H1 (cell line): ENCODE results near the gene LRRC15. TPM values are rescaled to one million over a fixed set of nuclear protein-coding genes. Genes with fewer than 3 reads are reported as not detected.

Source experiments
- CTCF ChIA-PET: fragments of 300-600 bp; sonication (Branson Sonifier 250); formaldehyde crosslinking; loops from one replicate; lab custom pipeline; 2021; ENCODE audit not compliant: partially characterized antibody; lab: Charles Lee
- POLR2A ChIA-PET: fragments of 300-600 bp; sonication (Branson Sonifier 250); formaldehyde crosslinking; loops from one replicate; lab custom pipeline; 2021; ENCODE audit warnings: inconsistent platforms; ENCODE audit not compliant: partially characterized antibody; lab: Charles Lee
- DNase-seq, 2 experiments: peaks; one replicate each; pipeline versions ENCODE4 v3.0.0 to v3.0.0-alpha.2; 2010 to 2022; ENCODE audit warnings: low spot score in 2 of 2, low read depth in 1 of 2, mixed read lengths in 1 of 2
- FAIRE-seq: peaks from 2 replicates; lab custom pipeline; 2011; peaks lifted over from hg19 to GRCh38; lab: Jason Lieb, UNC
- H2AFZ ChIP-seq: 2 replicates; pipeline ENCODE4 v1.8.1; 2012; ENCODE audit warnings: low read length, inconsistent platforms
- H2AK5ac ChIP-seq: 2 replicates; pipeline ENCODE4 v1.6.1; 2013; ENCODE audit warnings: low read depth, low read length
- H2BK120ac ChIP-seq: replicated peaks from 2 replicates; pipeline ENCODE3; 2013; ENCODE audit warnings: low read depth, low read length, inconsistent platforms
- H2BK12ac ChIP-seq: 2 replicates; pipeline ENCODE4 v1.6.1; 2013; ENCODE audit warnings: low read depth, low read length
- H2BK15ac ChIP-seq: 2 replicates; pipeline ENCODE4 v1.6.1; 2013; ENCODE audit warnings: low read length
- H2BK20ac ChIP-seq: 2 replicates; pipeline ENCODE4 v1.6.1; 2013; ENCODE audit warnings: low read length
- H2BK5ac ChIP-seq: 2 replicates; pipeline ENCODE4 v1.6.1; 2013; ENCODE audit warnings: low read depth, low read length
- H3K14ac ChIP-seq: 2 replicates; pipeline ENCODE4 v1.6.1; 2013; ENCODE audit warnings: inconsistent platforms; ENCODE audit not compliant: insufficient read length
- H3K18ac ChIP-seq: 2 replicates; pipeline ENCODE4 v1.6.1; 2013; ENCODE audit warnings: low read length; ENCODE audit errors: extremely low read depth
- H3K23ac ChIP-seq: 2 replicates; pipeline ENCODE4 v1.6.1; 2013; ENCODE audit warnings: inconsistent platforms; ENCODE audit not compliant: insufficient read length
- H3K23me2 ChIP-seq: 2 replicates; pipeline ENCODE4 v1.6.1; 2013; ENCODE audit warnings: low read depth, low read length
- H3K27ac ChIP-seq: 2 replicates; pipeline ENCODE4 v1.6.1; 2011; ENCODE audit warnings: low read depth, low read length, inconsistent platforms
- H3K27me3 ChIP-seq, 4 experiments: replicated peaks in 1 of 4; 1 replicate in 1 of 4; 2 replicates in 3 of 4; pipeline versions ENCODE4 v1.6.1 to v1.8.1; 2011 to 2013; ENCODE audit warnings: low read length in 3 of 4, mild to moderate bottlenecking in 3 of 4, inconsistent platforms in 2 of 4, mixed read lengths in 2 of 4, moderate library complexity in 1 of 4; ENCODE audit not compliant: control insufficient read depth in 3 of 4, insufficient read depth in 3 of 4; ENCODE audit errors: extremely low read depth in 1 of 4
- H3K36me3 ChIP-seq, 4 experiments: 2 replicates each; pipeline versions ENCODE4 v1.6.1 to v1.8.1; 2011 to 2013; ENCODE audit warnings: mild to moderate bottlenecking in 4 of 4, low read length in 3 of 4, moderate library complexity in 2 of 4, control low read depth in 1 of 4, inconsistent platforms in 1 of 4; ENCODE audit not compliant: insufficient read depth in 4 of 4, control insufficient read depth in 2 of 4
- H3K4ac ChIP-seq: replicated peaks from 2 replicates; pipeline ENCODE3; 2013; ENCODE audit warnings: low read length, low read depth, mixed read lengths, inconsistent platforms; ENCODE audit not compliant: insufficient read length
- H3K4me1 ChIP-seq, 4 experiments: replicated peaks in 1 of 4; 1 replicate in 1 of 4; 2 replicates in 3 of 4; pipeline versions ENCODE4 v1.6.1 to v1.8.1; 2011 to 2013; ENCODE audit warnings: low read length in 3 of 4, inconsistent platforms in 2 of 4, mixed read lengths in 1 of 4; ENCODE audit not compliant: insufficient read depth in 4 of 4, control insufficient read depth in 3 of 4
- H3K4me2 ChIP-seq, 2 experiments: 2 replicates each; pipeline versions ENCODE4 v1.6.1 to v1.8.1; 2011 to 2013; ENCODE audit warnings: low read depth in 2 of 2, low read length in 2 of 2, control low read depth in 1 of 2, inconsistent platforms in 1 of 2, mild to moderate bottlenecking in 1 of 2; ENCODE audit not compliant: insufficient read depth in 1 of 2
- H3K4me3 ChIP-seq, 4 experiments: fragments of 200-600, 300-600 bp in 1 of 4; sonication (generic), shearing (Covaris generic), sonication (Bioruptor Twin) in 1 of 4; 2 replicates each; pipeline versions ENCODE4 v1.5.1 to v1.8.1; 2011 to 2016; ENCODE audit warnings: low read length in 4 of 4, low read depth in 3 of 4, control low read depth in 2 of 4, inconsistent platforms in 2 of 4, mild to moderate bottlenecking in 2 of 4, mixed read lengths in 1 of 4, moderate library complexity in 1 of 4; ENCODE audit not compliant: insufficient read depth in 2 of 4; ENCODE audit errors: extremely low read depth in 1 of 4
- H3K56ac ChIP-seq: replicated peaks from 2 replicates; pipeline ENCODE3; 2013; ENCODE audit warnings: low read depth, mild to moderate bottlenecking, mixed read lengths, low read length, inconsistent platforms; ENCODE audit not compliant: insufficient read length
- H3K79me1 ChIP-seq: 2 replicates; pipeline ENCODE4 v1.6.1; 2013; ENCODE audit warnings: low read depth, low read length, control low read depth
- H3K79me2 ChIP-seq, 2 experiments: 2 replicates each; pipeline versions ENCODE4 v1.6.1 to v1.8.1; 2012 to 2013; ENCODE audit warnings: low read length in 2 of 2, mild to moderate bottlenecking in 2 of 2, inconsistent platforms in 1 of 2; ENCODE audit not compliant: insufficient read depth in 2 of 2, control insufficient read depth in 1 of 2
- H3K9ac ChIP-seq, 4 experiments: replicated peaks in 1 of 4; 1 replicate in 1 of 4; 2 replicates in 3 of 4; pipeline versions ENCODE4 v1.6.1 to v1.8.1; 2011 to 2013; ENCODE audit warnings: low read depth in 3 of 4, low read length in 3 of 4, control low read depth in 2 of 4, mild to moderate bottlenecking in 2 of 4, moderate library complexity in 2 of 4, inconsistent platforms in 1 of 4; ENCODE audit errors: extremely low read depth in 1 of 4
- H3K9me3 ChIP-seq, 2 experiments: 2 replicates each; pipeline versions ENCODE4 v1.6.1 to v1.8.1; 2012 to 2013; ENCODE audit warnings: mild to moderate bottlenecking in 2 of 2, moderate library complexity in 2 of 2, control low read depth in 1 of 2, inconsistent platforms in 1 of 2, low read depth in 1 of 2, low read length in 1 of 2, mixed read lengths in 1 of 2; ENCODE audit not compliant: insufficient read depth in 2 of 2
- H4K20me1 ChIP-seq, 2 experiments: replicated peaks in 1 of 2; 2 replicates each; pipeline versions ENCODE3 to v1.8.1; 2011 to 2013; ENCODE audit warnings: inconsistent platforms in 2 of 2, low read length in 2 of 2, mild to moderate bottlenecking in 1 of 2; ENCODE audit not compliant: insufficient read depth in 2 of 2, control insufficient read depth in 1 of 2
- H4K5ac ChIP-seq: 2 replicates; pipeline ENCODE4 v1.6.1; 2013; ENCODE audit warnings: low read length, low read depth, mixed read lengths, inconsistent platforms; ENCODE audit not compliant: insufficient read length
- H4K8ac ChIP-seq: 2 replicates; pipeline ENCODE4 v1.8.0; 2013; ENCODE audit warnings: mild to moderate bottlenecking, moderate library complexity, low read length, inconsistent platforms; ENCODE audit not compliant: insufficient read depth; ENCODE audit errors: extremely low read depth
- H4K91ac ChIP-seq: replicated peaks from 2 replicates; pipeline ENCODE3; 2013; ENCODE audit warnings: low read length, mixed read lengths, inconsistent platforms; ENCODE audit not compliant: insufficient read length
- BRCA1 ChIP-seq: IDR thresholded peaks from 2 replicates; pipeline ENCODE4 v1.6.1; 2012; ENCODE audit warnings: low read depth, low read length, improper control_type of control experiment
- CEBPB ChIP-seq: IDR thresholded peaks from 2 replicates; pipeline ENCODE4 v1.6.1; 2012; ENCODE audit warnings: low read depth, low read length
- CREB1 ChIP-seq: IDR thresholded peaks from 2 replicates; pipeline ENCODE4 v1.6.1; 2012; ENCODE audit warnings: inconsistent platforms
- EGR1 ChIP-seq: IDR thresholded peaks from 2 replicates; pipeline ENCODE4 v1.6.1; 2011; ENCODE audit warnings: low read depth, low read length, borderline replicate concordance
- FOSL1 ChIP-seq: IDR thresholded peaks from 2 replicates; pipeline ENCODE4 v1.6.1; 2011; ENCODE audit warnings: mild to moderate bottlenecking, low read depth, low read length, moderate library complexity; ENCODE audit not compliant: insufficient read depth
- RXRA ChIP-seq: IDR thresholded peaks from 2 replicates; pipeline ENCODE4 v1.6.1; 2011; ENCODE audit warnings: low read depth, mild to moderate bottlenecking, low read length, moderate library complexity; ENCODE audit not compliant: insufficient read depth
- WGBS, 2 experiments: shearing (Covaris generic) in 1 of 2; methylation state at CpG; one replicate each; pipeline versions ENCODE4 v1.1.6 to v1.1.7; 2013 to 2015; ENCODE audit warnings: low lambda C conversion rate in 2 of 2, mixed read lengths in 2 of 2, inconsistent platforms in 1 of 2, low coverage in 1 of 2, missing lambda C conversion rate in 1 of 2; ENCODE audit not compliant: insufficient replicate concordance in 2 of 2, insufficient coverage in 1 of 2, insufficient read length in 1 of 2; ENCODE audit errors: extremely low coverage in 1 of 2, missing lambda C conversion rate in 1 of 2; 5-methylcytosine and 5-hydroxymethylcytosine counted together
- polyA plus RNA-seq, 7 experiments: library from polyadenylated mRNA; depleted of rRNA in 3 of 7; stranded (reverse) in 5 of 7; unstranded in 2 of 7; fragments of >200 nt in 5 of 7; fragments of 200-250 nt in 2 of 7; gene quantifications; 1 replicate in 5 of 7; 2 replicates in 1 of 7; 4 replicates in 1 of 7; pipeline versions ENCODE4 v1.2.1 to v1.2.3, GENCODE V29; 2011 to 2013; ENCODE audit warnings: missing spikeins in 2 of 7, mixed read lengths in 2 of 7
- total RNA-seq: library from RNA; stranded (reverse); fragmentation: NEBNext Ultra II Directional; extraction: Animal tissue kit (Norgen Biotek cat#: 25700); gene quantifications from 2 replicates; pipeline ENCODE4 v1.2.1, GENCODE V29; 2021
- TF ChIP-seq, protein P1 (sequence below), 3 experiments: IDR thresholded peaks; 1 replicate in 2 of 3; 2 replicates in 1 of 3; pipeline versions ENCODE4 v1.5.1 to v1.6.1; 2011; ENCODE audit warnings: low read length in 3 of 3, mild to moderate bottlenecking in 3 of 3, inconsistent platforms in 2 of 3, low read depth in 1 of 3, moderate library complexity in 1 of 3; ENCODE audit not compliant: insufficient read depth in 1 of 3; ENCODE audit errors: control extremely low read depth in 1 of 3
- TF ChIP-seq, protein P2 (sequence below): IDR thresholded peaks from 2 replicates; pipeline ENCODE4 v1.6.1; 2012; ENCODE audit warnings: low read length, inconsistent platforms

The LRRC15 gene
- total and polyA plus RNA-seq, 2 of the 8 experiments (the other 6 are each of a cell fraction or from before 2014, with no cell fraction given), result 0.15 to 0.37 TPM

- peaks cover 9% of the 10 kb centered on the region for H3K23me2 ChIP-seq
- peaks cover 0 to 14% (median 8%) of the 10 kb centered on the region in 4 experiments; a peak in 5 of 7 replicates for H3K27me3 ChIP-seq
- peaks cover 31 to 36% of the 10 kb centered on the region in 2 experiments for H3K9me3 ChIP-seq
- no peak overlapping the region for H2BK15ac ChIP-seq
- no peak overlapping the region for H2BK5ac ChIP-seq
- DNase-seq, result no peak
- no peaks in the 10 kb centered on the region; a peak in 1 of 8 replicates for H3K36me3 ChIP-seq
- peaks cover under 1 to 9% (median 3%) of the 10 kb centered on the region in 4 experiments for H3K4me1 ChIP-seq
- 80% methylated on average over 5 of the region's 5 CpGs; no CpG with 5 or more reads in 1 of the 2 experiments for WGBS, 2 experiments
- 0 out of 2 replicates have a peak overlapping the region, but pooled peaks have one; percentile 7 for H2AK5ac ChIP-seq
- ChIA-PET POLR2A (no interaction called here), CTCF (interaction anchor here (0.8 to 2.2 kb wide), 2 partner anchors 24 to 181 kb away, joined by 4 to 6 read pairs; no protein-coding TSS in a partner anchor)
- FAIRE-seq, result no peak
- no peak overlapping the region for H2AFZ ChIP-seq
- no peaks in the 10 kb centered on the region for H3K79me2 ChIP-seq
- H2BK12ac ChIP-seq, result no peak overlapping the region
- no peak overlapping the region for H2BK20ac ChIP-seq
- H3K18ac ChIP-seq, result no peak overlapping the region
- H4K5ac ChIP-seq, result no peak overlapping the region
- H3K4me3 ChIP-seq, result no peak overlapping the region
- H4K8ac ChIP-seq, result no peak overlapping the region
- TF ChIP-seq FOSL1 (no peak), EGR1 (no peak), CREB1 (no peak), RXRA (no peak), BRCA1 (no peak), CEBPB (no peak)
- TF ChIP-seq, protein P1, sequence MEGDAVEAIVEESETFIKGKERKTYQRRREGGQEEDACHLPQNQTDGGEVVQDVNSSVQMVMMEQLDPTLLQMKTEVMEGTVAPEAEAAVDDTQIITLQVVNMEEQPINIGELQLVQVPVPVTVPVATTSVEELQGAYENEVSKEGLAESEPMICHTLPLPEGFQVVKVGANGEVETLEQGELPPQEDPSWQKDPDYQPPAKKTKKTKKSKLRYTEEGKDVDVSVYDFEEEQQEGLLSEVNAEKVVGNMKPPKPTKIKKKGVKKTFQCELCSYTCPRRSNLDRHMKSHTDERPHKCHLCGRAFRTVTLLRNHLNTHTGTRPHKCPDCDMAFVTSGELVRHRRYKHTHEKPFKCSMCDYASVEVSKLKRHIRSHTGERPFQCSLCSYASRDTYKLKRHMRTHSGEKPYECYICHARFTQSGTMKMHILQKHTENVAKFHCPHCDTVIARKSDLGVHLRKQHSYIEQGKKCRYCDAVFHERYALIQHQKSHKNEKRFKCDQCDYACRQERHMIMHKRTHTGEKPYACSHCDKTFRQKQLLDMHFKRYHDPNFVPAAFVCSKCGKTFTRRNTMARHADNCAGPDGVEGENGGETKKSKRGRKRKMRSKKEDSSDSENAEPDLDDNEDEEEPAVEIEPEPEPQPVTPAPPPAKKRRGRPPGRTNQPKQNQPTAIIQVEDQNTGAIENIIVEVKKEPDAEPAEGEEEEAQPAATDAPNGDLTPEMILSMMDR (IDR thresholded peaks at IDR 0.05; ENCODE audit: control extremely low read depth in 1 of 3, insufficient read depth in 1 of 3, low read depth in 1 of 3, low read length in 3 of 3), result no peak
- TF ChIP-seq, protein P2, sequence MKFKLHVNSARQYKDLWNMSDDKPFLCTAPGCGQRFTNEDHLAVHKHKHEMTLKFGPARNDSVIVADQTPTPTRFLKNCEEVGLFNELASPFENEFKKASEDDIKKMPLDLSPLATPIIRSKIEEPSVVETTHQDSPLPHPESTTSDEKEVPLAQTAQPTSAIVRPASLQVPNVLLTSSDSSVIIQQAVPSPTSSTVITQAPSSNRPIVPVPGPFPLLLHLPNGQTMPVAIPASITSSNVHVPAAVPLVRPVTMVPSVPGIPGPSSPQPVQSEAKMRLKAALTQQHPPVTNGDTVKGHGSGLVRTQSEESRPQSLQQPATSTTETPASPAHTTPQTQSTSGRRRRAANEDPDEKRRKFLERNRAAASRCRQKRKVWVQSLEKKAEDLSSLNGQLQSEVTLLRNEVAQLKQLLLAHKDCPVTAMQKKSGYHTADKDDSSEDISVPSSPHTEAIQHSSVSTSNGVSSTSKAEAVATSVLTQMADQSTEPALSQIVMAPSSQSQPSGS, result no peak
- H3K9ac ChIP-seq, result no peak overlapping the region
- H3K27ac ChIP-seq, result no peak overlapping the region
- no peak overlapping the region for H3K4me2 ChIP-seq
- H3K4ac ChIP-seq, result no peak overlapping the region
- peaks cover 0 to 7% of the 10 kb centered on the region in 2 experiments for H4K20me1 ChIP-seq
- no peak overlapping the region for H2BK120ac ChIP-seq
- H3K14ac ChIP-seq, result no peak overlapping the region
- no peak overlapping the region for H4K91ac ChIP-seq
- no peak overlapping the region for H3K23ac ChIP-seq
- H3K79me1 ChIP-seq, result peaks cover 4% of the 10 kb centered on the region
- H3K56ac ChIP-seq, result no peak overlapping the region
Observed at GRCh38 chr3:194320100-194320499, 49.4 kb downstream of the LRRC15 start.
